Stimulated activated CD8-positive, alpha-beta memory T cell treated with anti-CD3 and anti-CD28 coated beads, Interleukin-4, amount 100 ng/mL, for 24 hours (primary cell): Measurements from ENCODE around the gene DNAJB13.

Source experiments
- DNase-seq: peaks from one replicate; pipeline ENCODE4 v3.0.0-alpha.2; 2020; ENCODE audit warnings: low read depth

The DNAJB13 gene

GRCh38 chr11:74015919-74016684 is 65.3 kb downstream of the DNAJB13 start:
- no peak for DNase-seq

- no peak for DNase-seq
Observed at GRCh38 chr11:74017631-74018030, 66.8 kb downstream of the DNAJB13 start.

DNA sequence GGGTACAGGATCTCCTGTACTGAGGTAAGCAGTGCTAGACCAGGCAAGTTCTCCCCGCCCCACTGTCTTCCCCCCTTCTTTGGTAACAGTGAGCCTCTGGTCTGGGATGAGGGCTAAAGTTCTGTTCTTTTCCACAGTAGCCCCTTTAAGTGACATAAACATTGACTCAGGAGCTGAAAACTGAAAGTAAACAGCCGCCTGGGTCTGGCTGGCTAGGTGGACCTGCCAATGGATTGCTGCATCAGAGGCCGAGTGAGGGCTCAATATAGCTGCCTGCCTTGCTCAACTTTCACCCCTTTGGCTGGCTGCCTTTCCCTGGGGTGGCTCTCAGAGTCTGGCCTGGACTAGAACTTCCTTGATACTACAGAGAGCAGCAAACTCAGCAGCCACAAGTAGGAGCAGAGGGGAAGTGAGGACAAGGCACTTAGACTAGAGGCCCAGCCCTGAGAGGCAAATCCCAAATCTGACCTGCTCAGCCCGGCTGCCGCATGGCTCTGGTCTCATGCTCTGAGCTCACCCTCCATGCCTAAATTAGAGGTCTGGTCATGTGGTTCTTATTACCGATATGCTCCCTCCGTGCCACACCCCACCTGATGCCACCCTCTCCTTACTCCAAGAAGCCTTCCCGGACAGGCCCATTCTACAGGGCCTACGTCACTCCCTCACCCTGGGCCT is 67.6 kb downstream of the DNAJB13 start:
- no peak for DNase-seq

DNA sequence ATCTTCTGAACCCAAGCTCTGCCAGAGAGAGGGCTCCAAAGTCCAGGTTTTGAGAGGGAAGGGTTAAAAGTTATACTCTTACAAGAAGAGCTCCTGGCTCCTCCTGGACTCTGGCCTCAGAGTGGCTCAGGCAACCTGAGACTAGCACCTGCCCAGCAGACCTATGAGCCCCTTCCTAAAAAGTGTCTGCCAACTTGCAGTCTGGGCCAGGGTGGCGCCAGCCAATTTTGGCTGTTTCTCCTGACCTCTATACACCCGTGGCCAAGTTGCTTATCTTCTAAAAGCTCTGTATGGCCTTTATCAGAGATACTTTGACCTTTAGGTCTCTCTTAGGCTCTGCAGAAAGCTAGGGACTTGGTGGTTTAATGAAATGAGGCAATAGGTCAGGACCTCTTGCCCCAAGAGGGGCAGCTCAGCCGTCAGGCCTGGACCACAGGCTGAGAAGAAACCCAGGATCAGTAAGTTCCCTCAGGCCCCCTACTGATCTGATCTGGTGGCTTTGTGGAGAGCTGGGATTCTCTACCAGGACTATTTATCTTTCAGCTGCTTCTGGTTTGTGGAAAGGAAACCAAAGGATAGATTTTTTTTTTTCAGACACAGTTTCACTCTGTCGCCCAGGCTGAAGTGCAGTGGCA is 68.4 kb downstream of the DNAJB13 start:
- DNase-seq, result no peak

DNA sequence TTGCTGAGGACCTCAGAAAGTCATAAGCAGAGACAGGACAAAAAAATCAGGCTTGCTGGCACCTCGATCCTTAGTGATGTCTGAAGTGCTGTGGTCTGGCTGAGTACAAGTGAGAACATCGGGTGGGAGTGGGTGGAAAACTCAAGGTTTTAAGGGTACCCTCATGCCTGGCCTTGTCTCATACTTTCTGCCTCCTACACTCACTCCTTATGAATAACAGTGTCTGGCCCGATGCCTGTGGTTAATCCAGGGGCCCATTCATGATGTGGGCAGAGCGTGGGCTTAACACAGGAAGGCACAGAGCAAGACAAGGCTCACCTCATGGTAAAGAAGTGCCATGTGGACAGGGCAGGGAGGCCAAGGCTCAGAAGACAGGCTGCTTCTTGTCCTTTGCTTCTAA is 69.0 kb downstream of the DNAJB13 start:
- DNase-seq, result peak; percentile 59
